KG1 (cell line): ENCODE data around the gene GRIP1.

Experiments
- DNase-seq: peaks from one replicate; lab custom pipeline; 2025; lab: John Stamatoyannopoulos, UW

GRIP1 gene

DNA sequence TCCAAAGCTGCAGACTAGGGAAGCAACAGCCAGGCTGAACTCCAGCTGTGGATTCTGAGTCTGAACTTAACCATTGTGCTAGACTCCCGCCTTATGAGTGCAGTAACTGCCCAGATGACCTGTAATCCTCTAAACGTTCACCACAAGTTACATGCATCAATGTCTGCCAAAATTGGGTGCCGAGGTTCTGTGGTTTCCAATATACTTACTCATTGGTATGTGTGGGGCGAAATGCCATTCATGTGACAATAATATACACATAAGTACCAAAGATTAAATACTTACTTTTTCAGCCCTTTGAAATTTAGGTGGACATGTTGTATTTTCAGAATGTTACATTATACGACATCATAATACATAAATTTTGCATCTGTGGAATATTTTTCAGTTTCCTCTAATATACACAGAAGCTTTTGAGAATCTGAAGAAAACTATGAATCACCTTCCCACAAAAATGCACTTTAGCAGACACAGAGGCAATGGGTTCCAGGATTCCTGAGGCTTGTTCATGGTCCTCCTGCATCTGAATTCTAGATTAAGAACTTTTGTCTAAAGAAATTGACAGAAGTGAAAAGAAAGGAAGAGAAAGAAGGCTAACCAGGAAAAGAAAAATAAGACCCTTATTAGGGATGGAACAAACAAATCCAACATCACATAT lies 31.7 kb downstream of the GRIP1 start:
- no peak for DNase-seq

DNA sequence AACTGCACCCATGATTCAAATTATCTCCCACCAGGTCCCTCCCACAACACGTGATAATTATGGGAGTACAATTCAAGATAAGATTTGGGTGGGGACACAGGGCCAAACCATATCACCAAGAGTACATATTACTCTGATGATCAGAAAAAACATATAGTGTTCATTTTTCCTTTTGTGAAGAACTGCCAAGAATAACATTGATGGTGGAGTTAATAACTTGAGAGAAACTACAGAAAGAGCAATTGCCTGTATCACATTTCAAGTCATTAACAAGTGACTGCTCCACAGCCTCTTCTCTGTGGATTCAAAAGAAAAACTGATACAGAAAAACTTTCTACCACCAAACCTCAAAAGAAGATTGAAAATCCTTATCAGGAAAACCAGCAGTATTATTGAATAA lies 34.7 kb downstream of the GRIP1 start:
- DNase-seq = no peak

DNA sequence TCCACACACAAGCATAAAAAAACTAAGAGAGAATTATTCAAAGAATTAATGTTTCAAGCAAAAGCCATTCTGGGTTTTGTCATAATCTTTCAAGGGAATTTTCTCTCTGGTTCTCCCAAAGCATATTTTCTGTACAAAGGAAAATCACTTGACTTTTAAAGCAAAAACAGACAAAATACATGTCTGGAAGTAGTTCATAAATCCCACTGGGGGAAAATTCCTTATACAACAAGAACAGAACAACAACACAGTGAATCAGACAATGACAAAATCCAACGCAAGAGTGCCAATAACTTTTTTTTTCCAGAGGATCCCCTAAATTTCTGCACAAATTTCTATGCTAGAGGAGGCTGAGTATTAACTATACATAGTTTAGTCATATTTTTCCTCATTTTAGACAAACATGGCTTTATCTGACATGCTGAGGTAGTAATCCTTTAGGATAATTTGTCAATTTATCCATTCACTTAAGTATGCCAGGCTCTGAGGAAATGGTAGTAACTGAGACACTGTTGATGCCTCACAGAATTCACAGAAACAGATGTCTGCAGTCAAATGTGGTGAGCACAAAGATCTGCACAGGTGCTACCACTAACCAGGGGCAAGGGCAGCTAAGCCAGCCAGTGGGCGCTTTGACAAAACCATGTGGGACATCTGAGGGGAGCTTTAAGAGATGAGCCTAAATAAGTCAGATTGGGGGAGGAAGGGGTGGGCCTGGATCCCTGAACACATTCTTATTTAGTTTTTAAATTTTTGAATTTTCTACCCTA lies 38.0 kb downstream of the GRIP1 start:
- no peak for DNase-seq

GRCh38 chr12:66638666-66639065 lies 40.2 kb downstream of the GRIP1 start:
- no peak for DNase-seq

- no peak for DNase-seq
These were observed 41.1 kb downstream of the GRIP1 start for GRCh38 chr12:66637699-66638301.

GRCh38 chr12:66636771-66637170 lies 42.1 kb downstream of the GRIP1 start:
- no peak for DNase-seq

DNA sequence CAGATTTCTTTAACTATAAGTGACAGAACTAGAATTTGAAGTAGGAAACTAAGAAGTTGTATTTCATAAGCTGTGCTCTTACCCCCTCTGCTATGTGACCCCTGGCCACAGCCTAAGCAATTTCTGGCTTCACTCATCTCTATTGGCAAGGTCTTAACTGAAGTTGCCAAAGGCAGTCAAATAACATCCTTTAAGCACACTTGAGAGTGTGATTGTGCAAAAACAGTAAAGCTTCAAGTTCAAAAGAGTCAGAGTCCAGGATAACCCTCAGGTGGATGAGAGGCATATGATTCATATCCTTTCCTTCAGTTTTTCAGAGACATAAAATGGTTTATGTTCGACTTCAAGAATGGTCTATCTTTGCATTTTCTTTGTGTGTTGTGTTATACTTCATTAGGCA lies 45.2 kb downstream of the GRIP1 start:
- no peak for DNase-seq

- DNase-seq = no peak
These were observed 49.6 kb downstream of the GRIP1 start for GRCh38 chr12:66629138-66629870.

GRCh38 chr12:66627988-66628317 lies 50.9 kb downstream of the GRIP1 start:
- DNase-seq = no peak

DNA sequence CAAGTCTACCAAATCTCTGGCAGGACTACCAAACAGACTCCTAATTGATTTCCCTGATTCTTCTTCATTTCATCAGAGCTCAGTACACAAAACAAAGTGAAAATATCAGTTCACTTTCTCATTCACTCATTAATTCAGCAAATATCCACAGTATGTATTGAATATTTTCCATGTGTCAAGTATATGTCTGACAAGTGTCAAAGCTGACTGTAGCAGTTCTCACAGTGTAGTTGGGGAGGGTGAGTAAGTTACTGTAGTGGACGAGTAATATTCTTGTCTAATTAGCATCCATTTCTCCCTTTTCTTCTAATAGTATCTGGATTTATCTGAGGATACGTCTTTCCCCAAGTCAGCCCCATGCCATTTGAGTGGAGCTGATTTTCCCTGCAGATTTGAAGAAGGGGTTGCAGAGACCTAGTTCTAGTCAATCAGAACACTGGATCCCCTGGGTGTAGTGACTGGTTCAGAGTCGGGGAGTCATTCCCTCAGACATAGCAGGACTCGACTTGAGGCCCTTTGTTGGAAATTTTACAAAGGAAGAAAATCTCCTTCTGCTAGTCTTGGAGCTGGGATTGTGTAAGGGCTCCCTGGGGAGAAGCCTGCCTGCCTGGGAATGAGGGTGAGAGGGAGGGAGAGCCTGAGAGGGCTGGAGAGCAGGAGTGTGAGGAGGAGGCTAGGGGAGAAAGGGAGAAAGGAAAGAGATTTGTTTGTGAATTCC lies 51.4 kb downstream of the GRIP1 start:
- DNase-seq = no peak

DNA sequence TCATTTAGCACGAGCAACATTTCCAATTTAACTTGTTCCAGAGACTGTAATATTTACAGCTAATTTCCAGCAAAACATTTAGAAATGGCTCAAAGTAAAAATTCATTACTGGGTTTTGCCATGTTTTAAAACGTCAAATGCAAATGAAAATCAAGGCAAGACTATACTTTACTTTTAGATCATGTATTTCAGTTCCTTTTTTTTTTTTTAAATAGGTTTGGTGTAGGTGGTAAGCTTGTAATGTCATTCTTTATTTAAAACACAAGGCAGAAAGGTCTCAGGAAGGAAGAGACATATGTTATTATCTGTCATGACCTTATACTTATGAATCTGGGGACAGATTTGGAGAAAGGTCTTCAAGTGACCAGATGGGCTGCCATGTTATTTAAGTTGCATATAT lies 54.1 kb downstream of the GRIP1 start:
- no peak for DNase-seq

DNA sequence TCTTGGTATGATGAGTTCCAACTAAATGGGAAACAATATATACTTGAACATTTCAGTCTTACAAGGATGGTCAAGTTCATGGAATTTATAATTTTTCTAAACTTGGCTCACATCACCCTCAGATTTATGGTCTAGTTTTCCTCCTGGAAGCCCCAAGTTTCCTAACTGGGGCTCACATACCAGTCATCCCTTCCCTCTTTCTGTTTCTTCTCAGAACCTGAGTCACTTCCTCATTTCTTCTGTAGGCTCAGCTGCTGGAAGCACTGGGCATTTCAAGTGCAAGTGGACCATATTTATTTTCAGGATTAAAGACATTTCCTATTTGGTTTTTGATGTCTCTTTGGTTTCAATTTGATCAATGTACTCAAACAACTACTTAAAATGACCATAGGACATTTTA lies 55.4 kb downstream of the GRIP1 start:
- DNase-seq = no peak

DNA sequence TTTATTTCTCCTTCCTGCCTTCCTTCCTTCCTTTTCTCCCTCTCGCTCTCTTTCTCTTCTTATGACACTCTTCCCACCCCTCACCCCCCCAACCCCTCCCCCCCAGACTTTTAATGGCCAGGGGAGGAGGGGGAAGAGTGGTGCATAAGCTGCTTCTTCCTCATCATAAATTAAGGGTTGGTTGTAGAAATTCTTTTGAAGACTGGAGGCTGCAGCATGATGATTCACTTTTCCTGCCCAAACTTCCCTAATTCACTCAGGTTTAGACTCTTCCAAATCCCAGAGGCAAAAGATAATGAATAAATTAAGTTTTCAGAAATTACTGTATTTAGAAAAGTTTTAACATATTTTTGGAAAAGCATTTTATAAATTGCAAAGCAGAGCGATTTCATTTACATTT lies 58.2 kb downstream of the GRIP1 start:
- DNase-seq = no peak

- DNase-seq = no peak
These were observed 58.9 kb downstream of the GRIP1 start for GRCh38 chr12:66620026-66620425.

DNA sequence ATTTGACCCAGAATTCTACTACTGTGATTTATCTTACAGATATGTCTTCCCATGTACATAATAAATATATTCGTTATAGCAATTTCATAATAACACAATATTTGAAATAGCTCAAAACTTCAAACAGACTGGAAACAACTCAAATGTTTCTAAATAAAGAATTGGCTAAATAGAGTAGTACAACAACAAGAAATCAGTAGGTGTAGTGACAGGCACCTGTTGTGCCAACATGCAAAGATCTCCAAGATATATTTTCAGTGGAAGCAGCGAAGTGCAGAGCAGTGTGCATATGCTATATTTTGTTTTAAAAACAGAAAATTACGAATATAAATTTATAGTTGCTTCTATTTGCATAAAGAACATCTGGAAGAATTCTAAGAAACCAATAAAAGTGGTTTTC lies 60.9 kb downstream of the GRIP1 start:
- DNase-seq = no peak

- DNase-seq = no peak
These were observed 66.6 kb downstream of the GRIP1 start for GRCh38 chr12:66612090-66612775.

DNA sequence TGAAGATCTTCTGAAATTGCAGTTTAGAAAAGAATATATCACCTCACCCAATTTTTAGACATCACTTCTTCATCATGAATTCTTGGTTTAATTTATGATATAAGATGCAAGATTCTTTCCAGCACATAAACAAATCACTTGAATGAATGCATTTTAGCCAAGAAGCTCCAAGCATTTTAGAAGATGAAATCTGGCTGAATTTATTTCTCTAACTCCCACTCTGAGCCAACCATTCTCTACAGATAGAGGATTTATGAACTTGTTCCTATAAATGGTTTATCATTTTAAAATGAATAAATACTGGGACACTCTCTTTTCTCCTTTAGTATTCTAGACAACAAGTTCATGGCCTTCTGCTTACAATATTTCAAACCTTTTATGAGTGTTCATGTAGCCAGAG lies 71.7 kb downstream of the GRIP1 start:
- DNase-seq = no peak

DNA sequence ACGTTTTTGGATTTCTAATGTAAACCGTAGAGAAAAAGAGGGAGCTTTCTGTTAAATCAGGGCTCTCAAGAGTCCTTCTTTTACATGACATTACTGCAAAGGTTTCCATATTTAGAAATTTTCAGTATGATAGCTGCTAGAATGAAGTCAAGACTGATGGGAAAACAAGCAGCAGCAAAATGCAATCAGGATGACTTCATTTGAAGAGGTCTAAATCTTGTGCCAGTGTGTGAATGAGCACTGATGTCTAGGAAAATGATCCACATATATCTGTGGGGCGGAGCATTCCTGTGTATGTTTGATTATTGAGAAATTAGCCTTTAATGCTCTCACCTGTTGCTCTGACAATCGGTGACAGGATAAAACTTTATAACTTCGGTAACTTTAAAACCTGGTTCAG lies 73.6 kb downstream of the GRIP1 start:
- no peak for DNase-seq

DNA sequence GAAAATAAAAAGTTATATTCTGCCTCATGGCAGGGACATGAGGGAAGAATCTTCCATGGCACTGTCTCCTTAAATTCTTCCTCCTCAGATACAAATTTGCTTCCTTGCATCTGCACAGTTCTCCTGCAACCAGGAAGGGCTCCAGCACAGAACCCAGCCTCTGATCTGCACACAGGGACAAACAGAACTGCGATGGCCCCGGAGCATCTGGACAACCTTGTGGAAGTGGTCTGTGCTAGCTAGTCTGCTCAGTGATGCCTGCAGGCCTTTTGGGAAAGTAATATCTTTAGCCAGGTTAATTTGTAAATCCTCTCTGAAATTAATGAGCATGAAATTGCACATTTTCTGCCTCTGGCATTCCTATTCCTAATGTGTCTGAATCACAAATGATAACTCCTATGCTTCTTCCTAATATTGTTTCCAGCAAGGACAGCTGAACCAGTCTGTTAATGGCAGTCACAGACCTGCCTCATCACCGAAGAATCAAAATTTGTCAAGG lies 74.8 kb downstream of the GRIP1 start:
- DNase-seq = no peak

DNA sequence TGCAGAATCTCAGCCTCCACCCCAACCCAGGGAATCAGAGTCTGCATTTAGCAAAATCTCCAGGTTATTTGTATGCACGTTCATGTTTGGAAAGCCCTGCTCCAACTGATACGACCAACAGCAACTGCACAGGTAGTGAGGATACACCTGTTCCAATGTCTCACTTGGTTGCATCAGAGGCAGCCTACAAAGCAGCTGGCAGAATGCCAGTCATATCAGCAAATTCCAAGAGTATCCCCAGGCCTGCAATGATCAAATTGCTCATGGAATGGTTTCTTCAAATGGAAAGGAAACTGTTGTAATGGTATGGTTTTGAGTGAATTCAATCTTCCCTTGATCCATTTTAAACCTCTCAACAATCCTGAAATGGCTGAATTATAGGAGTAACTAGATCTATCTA lies 75.4 kb downstream of the GRIP1 start:
- DNase-seq = no peak

DNA sequence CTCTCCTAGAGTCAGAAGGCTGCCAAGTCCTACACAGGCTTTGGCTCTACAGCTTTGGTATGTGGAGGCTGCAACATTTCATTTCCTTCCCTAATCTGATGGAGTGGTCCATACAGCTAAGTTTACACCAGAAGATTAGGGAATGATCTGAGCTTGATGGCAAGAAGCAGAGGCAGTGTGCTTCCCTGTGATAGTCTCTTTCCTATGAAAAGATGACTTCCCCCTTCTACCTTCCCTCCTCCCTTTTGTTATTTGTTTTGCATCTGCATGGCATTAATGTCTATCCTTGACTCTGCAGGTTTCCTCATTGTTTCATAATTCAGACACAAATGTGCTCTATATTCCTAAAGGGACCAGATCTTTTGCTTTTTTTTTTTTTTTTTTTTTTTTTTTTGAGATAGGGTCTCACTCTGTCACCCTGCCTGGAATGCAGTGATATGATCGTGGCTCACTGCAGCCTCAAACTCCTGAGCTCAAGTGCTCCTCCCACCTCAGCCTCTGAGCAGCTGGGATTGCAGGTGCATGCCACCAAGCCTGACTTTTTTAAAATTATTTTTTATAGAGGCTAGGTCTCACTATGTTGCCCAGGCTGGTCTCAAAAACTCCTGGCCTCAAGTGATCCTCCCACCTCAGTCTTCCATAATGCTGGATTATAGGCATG lies 76.3 kb downstream of the GRIP1 start:
- no peak for DNase-seq
